Type B pancreatic cell (in vitro differentiated cells): Measurements from ENCODE around the gene ANKLE2. TPM values are rescaled to one million over a fixed set of nuclear protein-coding genes. Genes with fewer than 3 reads are reported as not detected.
"Not testable (repeated sequence)": the region's sequence is repeated elsewhere in the genome, so short reads cannot be mapped to it uniquely, and the experiment has no call there.

Source experiments
- DNase-seq: peaks from one replicate; pipeline ENCODE4 v3.0.0; 2021; ENCODE audit warnings: mixed read lengths; ENCODE audit not compliant: unreplicated experiment; ENCODE audit errors: extremely low spot score
- H3K27ac Mint-ChIP-seq: 2 replicates; pipeline ENCODE4 v1.8.0; 2021; ENCODE audit warnings: mild to moderate bottlenecking, mixed read lengths
- H3K27me3 Mint-ChIP-seq: 2 replicates; pipeline ENCODE4 v1.8.0; 2021; ENCODE audit warnings: mixed read lengths
- H3K36me3 Mint-ChIP-seq: 2 replicates; pipeline ENCODE4 v1.8.0; 2021; ENCODE audit warnings: mixed read lengths
- H3K4me1 Mint-ChIP-seq: one replicate; pipeline ENCODE4 v1.8.0; 2021; ENCODE audit warnings: mixed read lengths; ENCODE audit not compliant: unreplicated experiment
- H3K4me3 Mint-ChIP-seq: 2 replicates; pipeline ENCODE4 v1.8.0; 2021; ENCODE audit warnings: mild to moderate bottlenecking, mixed read lengths
- H3K9me3 Mint-ChIP-seq: 2 replicates; pipeline ENCODE4 v1.8.0; 2021; ENCODE audit warnings: mixed read lengths
- CTCF ChIP-seq: fragments of 200-600 bp; sonication (generic); conservative IDR thresholded peaks from 2 replicates; pipeline ENCODE4 v1.5.0; 2021; ENCODE audit warnings: antibody characterized with exemption, mild to moderate bottlenecking
- total RNA-seq: library from RNA; stranded (reverse); gene quantifications from 2 replicates; pipeline ENCODE4 v1.2.1, GENCODE V29; 2021; ENCODE audit warnings: low replicate concordance

The ANKLE2 gene
- total RNA-seq, 1 donor from 2014 or later, result 75.9 TPM

- no peak overlapping the region for H3K27ac Mint-ChIP-seq
- no peak for DNase-seq
- H3K4me3 Mint-ChIP-seq, result no peak overlapping the region
- H3K9me3 Mint-ChIP-seq, result no peaks in the 10 kb centered on the region
- peaks cover 7% of the 10 kb centered on the region for H3K36me3 Mint-ChIP-seq
- TF ChIP-seq CTCF, result no peak
- H3K27me3 Mint-ChIP-seq, result no peaks in the 10 kb centered on the region
- H3K4me1 Mint-ChIP-seq, result no peaks in the 10 kb centered on the region
Observed at GRCh38 chr12:132776816-132777568, 15.4 kb upstream of the ANKLE2 start.

GRCh38 chr12:132776230-132776625 is 14.6 kb upstream of the ANKLE2 start:
- DNase-seq, H3K4me1 Mint-ChIP-seq, H3K9me3 Mint-ChIP-seq, H3K27me3 Mint-ChIP-seq, H3K27ac Mint-ChIP-seq, H3K4me3 Mint-ChIP-seq, H3K36me3 Mint-ChIP-seq: not testable (repeated sequence)

- H3K27ac Mint-ChIP-seq, result no peak overlapping the region
- H3K4me1 Mint-ChIP-seq, result no peaks in the 10 kb centered on the region
- H3K4me3 Mint-ChIP-seq, result no peak overlapping the region
- no peaks in the 10 kb centered on the region for H3K27me3 Mint-ChIP-seq
- H3K9me3 Mint-ChIP-seq, result no peaks in the 10 kb centered on the region
- peaks cover 7% of the 10 kb centered on the region for H3K36me3 Mint-ChIP-seq
- no peak for TF ChIP-seq CTCF
- DNase-seq, result no peak
Observed at GRCh38 chr12:132775502-132776229, 14.0 kb upstream of the ANKLE2 start.

GRCh38 chr12:132774646-132775275 is 13.1 kb upstream of the ANKLE2 start:
- Mint-ChIP-seq H3K27me3 (no peaks in the 10 kb centered on the region), H3K27ac (no peak overlapping the region), H3K9me3 (no peaks in the 10 kb centered on the region), H3K36me3 (peaks cover 4% of the 10 kb centered on the region), H3K4me3 (no peak overlapping the region), H3K4me1 (no peaks in the 10 kb centered on the region)
- no peak for TF ChIP-seq CTCF
- DNase-seq, result no peak

- no peak overlapping the region for H3K27ac Mint-ChIP-seq
- H3K4me3 Mint-ChIP-seq, result no peak overlapping the region
- H3K9me3 Mint-ChIP-seq, result no peaks in the 10 kb centered on the region
- H3K36me3 Mint-ChIP-seq, result no peaks in the 10 kb centered on the region
- no peak for TF ChIP-seq CTCF
- no peaks in the 10 kb centered on the region for H3K27me3 Mint-ChIP-seq
- no peak for DNase-seq
- no peaks in the 10 kb centered on the region for H3K4me1 Mint-ChIP-seq
Observed at GRCh38 chr12:132774159-132774558, 12.5 kb upstream of the ANKLE2 start.
